HepG2 (cell line): ENCODE results near the gene FMC1. TPM values are rescaled to one million over a fixed set of nuclear protein-coding genes. Genes with fewer than 3 reads are reported as not detected.

Experiments used
- ARNTL ChIP-seq: sonication (generic); formaldehyde crosslinking; IDR thresholded peaks from 2 replicates; pipeline ENCODE4 v1.4.0; 2020; ENCODE audit warnings: mild to moderate bottlenecking, missing genetic modification reagents
- CREB1 ChIP-seq, 2 experiments: fragments of 450-650 bp in 1 of 2; IDR thresholded peaks; 2 replicates each; pipeline ENCODE4 v1.6.1; 2016 to 2017; ENCODE audit warnings: control low read depth in 1 of 2, mild to moderate bottlenecking in 1 of 2, missing compliant biosample characterization in 1 of 2, missing genetic modification characterization in 1 of 2
- GTF3A ChIP-seq: sonication (generic); formaldehyde crosslinking; conservative IDR thresholded peaks from 2 replicates; pipeline ENCODE4 v1.4.0; 2020; ENCODE audit warnings: mild to moderate bottlenecking, missing genetic modification reagents
- HOXD1 ChIP-seq: sonication (generic); formaldehyde crosslinking; IDR thresholded peaks from 2 replicates; pipeline ENCODE4 v1.5.0; 2020; ENCODE audit warnings: missing genetic modification reagents
- MLLT10 ChIP-seq: sonication (generic); formaldehyde crosslinking; IDR thresholded peaks from 2 replicates; pipeline ENCODE4 v1.4.0; 2020; ENCODE audit warnings: missing genetic modification reagents
- MTERF4 ChIP-seq: sonication (generic); formaldehyde crosslinking; IDR thresholded peaks from 2 replicates; pipeline ENCODE4 v1.8.0; 2023; ENCODE audit warnings: mild to moderate bottlenecking, missing genetic modification reagents
- PRDM10 ChIP-seq: sonication (generic); formaldehyde crosslinking; IDR thresholded peaks from 2 replicates; pipeline ENCODE4 v1.4.0; 2020; ENCODE audit warnings: low read depth, missing genetic modification reagents
- TBL1XR1 ChIP-seq: fragments of 150-350 bp; IDR thresholded peaks from 2 replicates; pipeline ENCODE4 v1.6.1; 2014; ENCODE audit warnings: borderline replicate concordance, low read length; ENCODE audit not compliant: partially characterized antibody
- USF2 ChIP-seq, 2 experiments: sonication (generic) in 1 of 2; formaldehyde crosslinking in 1 of 2; IDR thresholded peaks; 2 replicates each; pipeline versions ENCODE4 v1.5.1 to v1.6.1; 2011 to 2020; ENCODE audit warnings: borderline replicate concordance in 1 of 2, low read depth in 1 of 2, low read length in 1 of 2, mild to moderate bottlenecking in 1 of 2, missing genetic modification reagents in 1 of 2, moderate library complexity in 1 of 2
- ZFY ChIP-seq: sonication (generic); formaldehyde crosslinking; IDR thresholded peaks from 2 replicates; pipeline ENCODE4 v1.4.0; 2020; ENCODE audit warnings: missing genetic modification reagents
- ZNF136 ChIP-seq: sonication (generic); formaldehyde crosslinking; IDR thresholded peaks from 2 replicates; pipeline ENCODE4 v1.8.1; 2022; ENCODE audit warnings: low read depth, mild to moderate bottlenecking, moderate library complexity, missing genetic modification reagents
- ZNF234 ChIP-seq: sonication (generic); formaldehyde crosslinking; conservative IDR thresholded peaks from 2 replicates; pipeline ENCODE4 v1.5.1; 2020; ENCODE audit warnings: mild to moderate bottlenecking, missing genetic modification reagents
- ZNF274 ChIP-seq: sonication (generic); formaldehyde crosslinking; IDR thresholded peaks from 2 replicates; pipeline ENCODE4 v1.5.1; 2020; ENCODE audit warnings: mild to moderate bottlenecking, missing genetic modification reagents
- ZNF414 ChIP-seq: sonication (generic); formaldehyde crosslinking; IDR thresholded peaks from 2 replicates; pipeline ENCODE4 v1.5.0; 2020; ENCODE audit warnings: missing genetic modification reagents
- ZNF556 ChIP-seq: sonication (generic); formaldehyde crosslinking; IDR thresholded peaks from 2 replicates; pipeline ENCODE4 v1.4.0; 2020; ENCODE audit warnings: mild to moderate bottlenecking, missing genetic modification reagents, borderline replicate concordance
- ZNF629 ChIP-seq: sonication (generic); formaldehyde crosslinking; conservative IDR thresholded peaks from 2 replicates; pipeline ENCODE4 v1.5.0; 2020; ENCODE audit warnings: missing genetic modification reagents
- ZNF775 ChIP-seq: sonication (generic); formaldehyde crosslinking; IDR thresholded peaks from 2 replicates; pipeline ENCODE4 v1.4.0; 2020; ENCODE audit warnings: missing genetic modification reagents, mild to moderate bottlenecking, moderate library complexity, borderline replicate concordance
- polyA plus RNA-seq, 8 experiments: library from polyadenylated mRNA; depleted of rRNA in 3 of 8; stranded (reverse) in 7 of 8; unstranded in 1 of 8; fragments of >200 nt; fragmentation: Illumina TruSeq in 4 of 8; extraction: Trizol in 4 of 8; gene quantifications; 2 replicates each; pipeline versions ENCODE4 v1.2.1 to v1.2.3, GENCODE V29; 2011 to 2016; ENCODE audit warnings: low read depth in 4 of 8, missing spikeins in 1 of 8, mixed read lengths in 1 of 8; ENCODE audit not compliant: insufficient read depth in 1 of 8
- total RNA-seq, 5 experiments: library from RNA; depleted of rRNA; stranded (reverse); fragments of >200 nt; fragmentation: Illumina TruSeq; extraction: Trizol; gene quantifications; 2 replicates each; pipeline ENCODE4 v1.2.3, GENCODE V29; 2016; ENCODE audit warnings: low read depth in 1 of 5

Gene FMC1
- total and polyA plus RNA-seq, 2 of the 13 experiments (the other 11 are each of a cell fraction or from before 2014, with no cell fraction given): 39.2 to 50.7 TPM

- TF ChIP-seq TBL1XR1: no peak
- TF ChIP-seq ZNF136 (CRISPR knock-in tag): no peak
- TF ChIP-seq ZNF629 (CRISPR knock-in tag): 0 out of 2 replicates have a peak, but pooled peaks have one; percentile 0
- TF ChIP-seq ZNF274 (CRISPR knock-in tag): peak; percentile 64; the same call in 1 of the 2 replicates
- TF ChIP-seq MLLT10 (CRISPR knock-in tag): no peak
- TF ChIP-seq ARNTL (CRISPR knock-in tag): peak; percentile 87
- TF ChIP-seq CREB1 (IDR thresholded peaks at IDR 0.05): peak; percentile 77
- TF ChIP-seq CREB1 (CRISPR knock-in tag; IDR thresholded peaks at IDR 0.05): peak; percentile 57; the same call in 1 of the 2 replicates
- TF ChIP-seq ZNF234: 0 out of 2 replicates have a peak, but pooled peaks have one; percentile 23
- TF ChIP-seq ZNF775 (CRISPR knock-in tag): peak; percentile 66
- no peak for TF ChIP-seq USF2 (IDR thresholded peaks at IDR 0.05; ENCODE audit: low read depth, low read length)
- no peak; the same call in 1 of the 2 replicates for TF ChIP-seq USF2 (CRISPR knock-in tag; IDR thresholded peaks at IDR 0.05; ENCODE audit: borderline replicate concordance)
- peak; percentile 25 for TF ChIP-seq MTERF4 (CRISPR knock-in tag)
- no peak; the same call in 1 of the 2 replicates for TF ChIP-seq PRDM10 (CRISPR knock-in tag)
- TF ChIP-seq HOXD1 (CRISPR knock-in tag): no peak; the same call in none of the 2 replicates
- TF ChIP-seq GTF3A (CRISPR knock-in tag): no peak
- TF ChIP-seq ZNF414 (CRISPR knock-in tag): peak; percentile 54; the same call in 1 of the 2 replicates
- peak; percentile 88 for TF ChIP-seq ZFY (CRISPR knock-in tag)
- TF ChIP-seq ZNF556: no peak
Observed at GRCh38 chr7:139359366-139360209, 18.5 kb downstream of the FMC1 start, which contains the start of gene LUC7L2 (continued).
